Activated CD8-positive, alpha-beta memory T cell treated with anti-CD3 and anti-CD28 coated beads for 1 hour (primary cell): ENCODE results near the gene KRTAP5-10.
"Not testable (repeated sequence)": the region's sequence is repeated elsewhere in the genome, so short reads cannot be mapped to it uniquely, and the experiment has no call there.

Experiments used
- DNase-seq, 2 donors: peaks; one replicate each; pipeline ENCODE4 v3.0.0-alpha.2; 2020; ENCODE audit warnings: low read depth in 1 of 2; ENCODE audit errors: extremely low read depth in 1 of 2

Gene KRTAP5-10

DNA sequence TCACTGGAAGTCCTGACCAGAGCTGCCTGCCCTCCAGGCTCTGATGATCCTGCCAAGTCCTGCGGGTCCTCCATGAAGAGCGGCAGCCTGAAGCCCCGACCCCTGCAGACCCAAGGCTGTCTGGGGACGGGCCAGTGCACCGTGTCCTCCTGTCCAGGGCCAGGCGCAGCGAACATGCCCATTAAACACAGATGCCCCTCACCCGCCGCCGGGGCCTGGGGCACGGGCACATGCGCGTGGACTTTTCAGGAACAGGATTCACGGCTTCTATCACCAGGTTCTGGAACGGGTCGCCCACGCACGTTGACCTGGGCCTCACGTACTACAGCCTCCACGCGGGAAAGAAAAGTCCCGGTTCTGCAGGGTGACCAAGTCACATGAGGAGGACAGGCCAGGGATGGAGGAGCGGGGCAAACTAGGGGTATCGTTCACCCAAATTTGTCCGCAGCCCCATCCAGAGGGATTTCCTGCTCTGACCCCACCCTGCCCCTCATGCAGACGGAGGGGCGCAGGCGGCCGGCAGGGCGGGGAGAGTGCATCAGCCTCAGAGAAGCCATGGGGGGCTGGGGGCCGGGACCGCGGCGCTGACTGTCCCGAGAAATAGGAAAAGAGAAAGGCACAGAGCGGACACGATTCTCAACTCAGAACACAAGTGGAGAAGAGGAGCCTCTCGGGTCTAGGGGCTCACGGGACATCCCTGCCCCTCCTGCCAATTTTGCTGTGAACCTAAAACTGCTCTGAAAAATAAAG lies 5.9 kb downstream of the KRTAP5-10 start:
- not testable (repeated sequence) for DNase-seq

DNA sequence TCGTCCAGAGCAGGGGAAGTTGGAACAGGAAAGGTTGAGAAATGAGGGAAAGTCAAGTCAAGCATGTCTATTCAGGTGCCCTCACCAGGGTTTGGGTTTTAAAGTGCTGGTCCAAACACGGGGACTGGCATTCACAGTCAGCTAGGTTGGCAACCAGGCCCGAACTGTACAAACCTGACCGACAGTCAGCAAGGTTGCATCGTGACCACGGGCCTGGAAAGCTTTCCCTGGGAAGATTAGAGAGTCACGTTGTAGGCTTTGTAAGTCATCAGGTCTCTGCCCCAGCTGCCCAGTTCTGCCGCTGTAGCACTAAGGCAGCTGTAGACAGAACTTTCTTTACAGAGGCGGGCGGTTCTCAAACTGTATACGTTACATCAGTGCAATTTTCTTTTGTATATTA lies 7.4 kb downstream of the KRTAP5-10 start:
- DNase-seq: no peak

DNA sequence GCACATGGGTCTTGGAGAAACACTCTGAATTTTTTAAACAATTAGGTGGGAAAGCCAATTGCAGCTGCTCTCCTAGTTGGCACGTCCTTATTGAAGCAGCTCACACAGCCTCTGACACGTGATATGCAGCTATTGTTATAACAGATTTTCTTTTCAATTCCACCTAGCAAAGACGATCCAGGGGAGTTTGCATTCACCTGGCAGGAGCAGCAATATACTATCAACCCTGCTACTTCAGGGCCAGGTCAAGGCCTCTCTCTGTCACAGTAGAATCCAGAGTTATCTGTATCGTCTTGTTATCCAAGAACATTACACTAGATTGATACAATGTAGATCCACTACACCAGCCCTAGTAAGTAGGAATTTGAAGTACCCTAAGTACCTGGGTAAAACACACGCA lies 9.1 kb downstream of the KRTAP5-10 start:
- no peak for DNase-seq

DNA sequence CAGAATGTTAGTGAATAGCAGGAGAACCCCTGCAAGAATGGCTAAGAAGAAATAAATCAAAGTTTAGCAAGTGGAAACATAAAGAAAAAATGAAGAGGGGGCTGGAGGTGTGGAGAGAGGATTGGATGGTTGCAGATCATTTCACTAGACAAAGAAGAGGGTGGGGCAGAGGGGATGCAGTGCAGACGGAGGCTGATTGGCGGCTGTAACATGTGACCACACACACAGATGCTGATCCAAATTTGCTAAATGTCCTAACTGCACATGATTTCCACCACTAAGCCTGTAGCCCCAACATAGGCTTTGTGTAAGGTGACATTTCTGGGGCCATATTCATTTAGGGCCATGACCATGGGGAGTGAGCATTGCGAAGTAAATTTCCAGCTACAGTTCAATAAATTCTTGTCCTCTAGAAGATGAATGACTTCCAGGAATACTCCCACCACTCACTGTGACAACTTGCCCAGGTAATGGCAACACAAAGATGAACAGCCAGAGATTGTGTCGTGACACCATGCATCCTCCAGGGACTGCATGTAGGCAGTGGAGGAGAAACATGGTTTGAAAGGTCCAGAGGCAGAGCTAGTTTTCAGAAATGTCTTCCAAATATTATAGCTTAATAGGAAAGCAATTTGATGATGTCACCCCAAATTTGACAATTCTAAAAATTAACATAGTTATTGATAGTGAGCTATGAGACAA lies 10.5 kb downstream of the KRTAP5-10 start:
- DNase-seq: no peak

DNA sequence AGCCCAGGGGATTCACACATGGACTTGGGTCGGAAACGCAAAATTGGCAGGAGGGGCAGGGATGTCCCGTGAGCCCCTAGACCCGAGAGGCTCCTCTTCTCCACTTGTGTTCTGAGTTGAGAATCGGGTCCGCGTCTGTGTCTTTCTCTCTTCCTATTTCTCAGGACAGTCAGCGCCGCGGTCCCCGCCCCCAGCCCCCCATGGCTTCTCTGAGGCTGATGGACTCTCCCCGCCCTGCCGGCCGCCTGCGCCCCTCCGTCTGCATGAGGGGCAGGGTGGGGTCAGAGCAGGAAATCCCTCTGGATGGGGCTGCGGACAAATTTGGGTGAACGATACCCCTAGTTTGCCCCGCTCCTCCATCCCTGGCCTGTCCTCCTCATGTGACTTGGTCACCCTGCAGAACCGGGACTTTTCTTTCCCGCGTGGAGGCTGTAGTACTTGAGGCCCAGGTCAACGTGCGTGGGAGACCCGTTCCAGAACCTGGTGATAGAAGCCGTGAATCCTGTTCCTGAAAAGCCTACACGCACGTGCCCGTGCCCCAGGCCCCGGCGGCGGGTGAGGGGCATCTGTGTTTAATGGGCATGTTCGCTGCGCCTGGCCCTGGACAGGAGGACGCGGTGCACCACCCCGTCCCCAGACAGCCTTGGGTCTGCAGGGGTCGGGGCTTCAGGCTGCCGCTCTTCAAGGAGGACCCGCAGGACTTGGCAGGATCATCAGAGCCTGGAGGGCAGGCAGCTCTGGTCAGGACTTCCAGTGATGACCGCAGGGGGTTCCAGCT lies 11.5 kb downstream of the KRTAP5-10 start:
- DNase-seq: not testable (repeated sequence)

DNA sequence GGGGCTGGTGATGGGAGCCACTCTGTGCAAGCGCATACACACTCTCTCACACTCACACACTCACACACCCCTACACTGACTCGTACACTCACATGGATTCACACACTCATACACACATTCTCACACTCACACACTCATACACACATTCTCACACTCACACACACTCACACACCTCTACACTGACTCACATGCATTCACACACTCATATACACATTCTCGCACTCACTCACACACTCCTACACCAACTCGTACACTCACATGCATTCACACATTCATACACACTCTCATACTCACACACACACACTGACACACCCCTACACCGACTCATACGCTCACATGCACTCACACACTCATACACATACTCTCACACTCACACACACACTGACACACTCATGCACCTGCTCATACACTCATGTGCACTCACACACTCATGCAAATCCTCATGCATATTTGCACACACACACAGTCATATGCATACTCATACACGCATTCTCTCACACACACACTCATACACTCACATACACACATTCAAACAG lies 12.2 kb downstream of the KRTAP5-10 start:
- DNase-seq: no peak

DNA sequence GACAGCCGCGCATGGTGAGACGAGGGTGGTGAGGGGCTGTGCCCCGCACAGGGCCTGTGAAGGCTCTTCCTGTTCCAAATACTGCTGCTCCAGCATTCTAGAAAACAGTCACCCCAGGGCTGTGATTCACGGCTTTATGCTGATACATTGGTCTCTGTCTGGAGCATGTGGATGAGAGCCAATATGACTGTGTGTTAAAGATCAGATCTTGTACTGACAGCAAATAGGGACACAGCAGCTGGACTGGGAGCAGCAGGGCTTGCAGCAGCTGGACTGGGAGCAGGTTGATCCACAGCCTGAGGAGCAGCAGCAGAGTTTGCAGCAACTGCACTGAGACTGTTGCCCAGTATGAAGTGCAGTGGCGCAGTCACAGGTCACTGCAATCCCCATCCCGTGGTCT lies 14.2 kb downstream of the KRTAP5-10 start:
- not testable (repeated sequence) for DNase-seq

DNA sequence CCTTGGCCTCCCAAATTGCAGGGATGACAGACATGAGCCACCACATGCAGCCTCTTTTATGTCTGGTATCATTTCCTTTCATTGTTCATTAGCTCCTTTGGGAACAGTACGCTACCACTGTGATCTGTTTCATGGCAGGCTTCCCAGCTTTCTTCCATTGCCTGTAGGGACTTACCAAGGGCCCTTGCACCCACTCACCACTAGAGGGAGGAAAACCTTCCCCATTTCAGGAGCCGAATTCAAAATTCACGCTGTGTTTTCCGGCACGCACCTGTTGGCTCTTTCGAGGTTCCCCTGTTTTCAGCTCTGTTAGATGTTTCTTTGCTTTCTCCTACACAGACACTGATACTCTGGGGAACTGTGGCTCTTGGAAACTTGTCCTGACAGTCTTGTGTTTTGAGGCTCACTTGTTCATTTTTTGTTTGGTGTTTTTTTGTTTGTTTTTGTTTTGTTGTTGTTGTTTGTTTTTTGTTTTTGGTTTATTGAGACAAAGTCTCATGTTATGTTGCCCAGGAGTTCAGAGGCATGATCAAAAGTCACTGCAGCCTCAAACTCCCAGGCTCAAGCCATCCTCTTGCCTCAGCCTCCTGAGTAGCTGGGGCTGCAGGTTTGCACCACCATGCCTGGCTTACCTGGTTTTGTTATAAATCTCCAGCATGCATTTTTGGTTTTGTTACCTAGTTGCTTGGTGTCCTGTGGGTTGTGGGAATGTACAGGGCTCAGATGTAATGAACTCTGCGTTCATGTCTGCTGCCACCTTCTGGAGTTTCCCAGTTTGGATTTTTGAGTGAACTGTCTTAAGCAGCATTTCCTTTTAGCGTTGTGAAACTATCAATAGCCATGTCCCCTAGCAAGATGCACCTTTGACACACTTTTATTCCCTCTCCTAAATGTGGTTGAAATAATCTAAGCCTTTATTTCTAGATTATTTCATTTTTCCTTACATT lies 15.0 kb downstream of the KRTAP5-10 start:
- DNase-seq: no peak

DNA sequence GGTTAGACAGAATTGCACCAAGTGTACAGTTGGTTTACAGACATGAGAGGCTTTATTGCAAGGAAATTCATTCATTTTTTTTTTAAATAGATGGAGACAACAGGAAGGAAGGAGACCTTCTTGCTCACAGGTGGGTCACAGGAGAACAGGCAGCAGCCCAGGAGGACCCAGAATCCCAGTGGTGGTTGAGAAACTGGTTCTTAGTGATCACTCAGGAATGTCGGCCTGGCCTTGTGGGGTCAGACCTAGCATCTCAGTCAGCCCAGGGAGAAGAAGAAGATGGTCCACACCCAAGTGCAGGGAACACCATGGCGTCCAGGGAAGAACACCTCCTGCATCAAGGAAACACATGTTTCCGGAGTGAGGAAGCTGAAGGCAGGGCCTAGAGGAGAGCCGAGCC lies 16.5 kb downstream of the KRTAP5-10 start:
- no peak for DNase-seq

DNA sequence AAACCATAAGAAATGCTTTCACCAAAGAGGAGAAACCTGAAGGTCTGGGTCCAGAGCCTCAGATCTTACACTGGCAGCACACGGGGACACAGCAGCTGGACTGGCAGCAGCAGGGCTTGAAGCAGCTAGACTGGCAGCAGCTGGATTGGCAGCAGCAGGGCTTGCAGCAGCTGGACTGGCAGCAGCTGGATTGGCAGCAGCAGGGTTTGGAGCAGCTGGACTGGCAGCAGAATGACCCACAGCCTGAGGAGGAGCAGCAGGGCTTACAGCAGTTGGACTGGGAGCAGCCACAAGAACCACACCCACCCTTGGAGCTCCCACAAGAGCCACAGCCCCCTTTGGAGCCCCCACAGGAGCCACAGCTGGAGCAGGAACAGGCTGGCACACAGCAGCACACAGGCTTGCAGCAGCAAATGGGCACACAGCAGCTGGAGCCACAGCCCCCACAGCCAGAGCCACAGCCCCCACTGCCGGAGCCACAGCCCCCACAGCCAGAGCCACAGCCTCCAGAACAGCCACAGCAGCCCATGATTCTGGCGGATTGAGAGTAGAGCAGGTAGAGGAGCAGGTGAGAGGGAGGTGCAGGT lies 17.0 kb downstream of the KRTAP5-10 start, which contains the start of gene KRTAP5-11:
TSS of gene KRTAP5-11 (minus strand) at position 567 of the 587 bp plus-strand sequence. CDS start at position 529, 38 bp downstream.
- DNase-seq: no peak

DNA sequence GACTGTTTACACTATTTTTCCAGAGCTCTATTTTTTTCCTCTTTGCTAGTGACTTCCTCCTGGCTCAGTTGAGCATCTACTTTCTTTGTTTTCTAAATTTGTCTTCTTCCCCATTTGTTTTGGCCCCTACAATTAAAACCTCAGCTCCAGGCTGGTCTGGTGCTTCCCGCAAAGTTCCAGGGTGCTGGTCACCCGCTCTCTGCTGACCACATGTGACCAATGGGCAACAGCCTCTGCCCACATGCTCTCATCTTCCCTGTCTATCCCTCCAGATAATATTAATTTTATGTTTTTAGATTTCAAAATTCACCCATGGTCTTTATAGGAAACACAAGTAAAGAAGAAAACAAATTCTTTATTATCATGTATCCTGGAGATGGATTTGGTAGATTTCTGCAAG lies 17.6 kb downstream of the KRTAP5-10 start:
- DNase-seq: not testable (repeated sequence)

DNA sequence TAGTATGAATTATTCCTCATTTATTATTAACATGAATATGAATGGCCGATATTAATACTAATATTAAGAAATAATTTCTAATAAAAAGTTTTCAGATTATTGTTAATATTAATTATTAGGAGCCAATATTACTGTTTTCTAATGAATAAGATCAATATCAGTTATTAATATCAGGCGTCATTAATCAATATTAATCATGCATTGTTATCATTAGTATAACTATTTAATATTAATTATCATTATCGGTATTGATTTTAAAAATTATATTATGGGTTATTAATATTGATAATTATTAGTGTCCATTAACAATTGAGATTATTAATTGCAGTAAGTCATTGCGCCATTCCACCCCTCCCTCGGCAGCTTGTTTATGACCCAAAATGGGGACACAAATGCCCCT lies 20.3 kb downstream of the KRTAP5-10 start:
- DNase-seq: not testable (repeated sequence)

DNA sequence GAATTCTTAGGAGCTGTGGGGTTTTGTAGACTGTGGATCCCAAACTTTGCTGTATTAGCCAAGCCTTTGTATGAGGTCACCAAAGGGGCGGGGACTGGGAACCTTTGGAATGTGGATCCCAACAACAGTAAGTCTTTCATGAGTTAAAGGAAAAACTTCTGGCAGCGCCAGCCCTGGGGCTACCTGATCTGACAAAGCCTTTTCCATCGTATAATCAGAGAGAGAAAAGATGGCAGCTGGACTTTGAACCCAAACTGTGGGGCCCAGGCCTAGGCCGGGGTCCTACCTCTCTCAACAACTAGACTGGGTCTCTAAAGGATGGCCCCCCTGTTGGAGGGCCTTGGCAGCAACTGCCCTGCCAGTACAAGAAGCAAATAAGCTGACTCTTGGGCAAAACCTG lies 23.0 kb downstream of the KRTAP5-10 start:
- DNase-seq: not testable (repeated sequence)

DNA sequence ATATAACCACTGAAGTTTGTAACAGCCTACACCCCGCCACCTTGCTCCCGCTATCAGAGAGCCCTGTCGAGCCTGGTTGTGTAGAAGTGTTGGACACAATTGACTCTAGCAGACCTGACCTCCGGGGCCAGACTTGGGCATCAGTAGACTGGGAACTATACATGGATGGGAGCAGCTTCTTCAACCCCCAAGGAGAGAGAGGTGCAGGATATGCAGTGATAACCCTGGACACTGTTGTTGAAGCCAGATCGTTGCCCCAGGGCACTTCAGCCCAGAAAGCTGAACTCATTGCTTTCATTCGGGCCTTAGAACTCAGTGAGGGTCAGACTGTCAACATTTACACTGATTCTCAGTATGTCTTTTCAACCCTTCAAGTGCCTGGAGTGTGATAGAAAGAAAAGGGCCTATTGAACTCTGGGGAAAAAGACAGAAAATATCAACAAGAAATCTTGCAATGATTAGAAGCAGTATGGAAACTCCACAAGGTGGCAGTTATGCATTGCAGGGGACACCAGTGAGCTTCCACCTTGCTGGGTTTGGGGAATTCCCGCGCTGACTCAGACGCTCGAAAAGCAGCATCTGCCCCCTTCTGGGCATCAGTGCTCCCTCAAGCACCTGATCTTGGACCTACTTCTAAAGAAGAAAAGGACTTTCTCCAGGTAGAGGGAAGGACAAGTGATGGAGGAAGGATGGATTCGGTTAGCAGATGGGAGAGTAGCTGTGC lies 23.6 kb downstream of the KRTAP5-10 start:
- DNase-seq: not testable (repeated sequence)

DNA sequence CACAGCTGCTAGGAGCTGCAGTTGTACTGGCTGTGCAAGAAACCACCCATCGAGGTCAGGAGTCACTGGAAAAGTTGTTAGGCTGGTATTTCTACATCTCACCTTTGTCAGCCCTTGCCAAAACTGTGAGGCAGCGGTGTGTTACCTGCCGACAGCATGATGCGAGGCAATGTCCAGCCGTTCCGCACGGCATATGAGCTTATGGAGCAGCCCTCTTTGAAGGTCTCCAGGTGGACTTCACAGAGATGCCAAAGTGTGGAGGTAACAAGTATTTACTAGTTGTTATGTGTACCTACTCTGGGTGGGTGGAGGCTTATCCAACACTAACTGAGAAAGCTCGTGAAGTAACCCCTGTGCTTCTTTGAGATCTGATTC lies 24.2 kb downstream of the KRTAP5-10 start:
- DNase-seq: not testable (repeated sequence)

DNA sequence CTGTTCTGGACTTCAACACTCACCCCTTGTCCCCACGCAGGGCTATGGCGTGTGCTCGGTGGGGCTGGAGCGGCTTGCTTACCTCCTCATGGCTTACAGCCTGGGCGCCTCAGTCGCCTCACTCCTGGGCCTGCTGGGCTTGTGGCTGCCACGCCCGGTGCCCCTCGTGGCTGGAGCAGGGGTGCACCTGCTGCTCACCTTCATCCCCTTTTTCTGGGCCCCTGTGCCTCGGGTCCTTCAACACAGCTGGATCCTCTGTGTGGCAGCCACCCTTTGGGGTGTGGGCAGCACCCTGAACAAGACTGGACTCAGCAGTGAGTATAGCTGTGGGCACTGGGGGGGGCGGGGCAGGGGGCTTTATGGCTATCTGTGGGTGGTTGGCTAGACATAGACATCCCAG lies 37.9 kb downstream of the KRTAP5-10 start:
- not testable (repeated sequence) for DNase-seq

DNA sequence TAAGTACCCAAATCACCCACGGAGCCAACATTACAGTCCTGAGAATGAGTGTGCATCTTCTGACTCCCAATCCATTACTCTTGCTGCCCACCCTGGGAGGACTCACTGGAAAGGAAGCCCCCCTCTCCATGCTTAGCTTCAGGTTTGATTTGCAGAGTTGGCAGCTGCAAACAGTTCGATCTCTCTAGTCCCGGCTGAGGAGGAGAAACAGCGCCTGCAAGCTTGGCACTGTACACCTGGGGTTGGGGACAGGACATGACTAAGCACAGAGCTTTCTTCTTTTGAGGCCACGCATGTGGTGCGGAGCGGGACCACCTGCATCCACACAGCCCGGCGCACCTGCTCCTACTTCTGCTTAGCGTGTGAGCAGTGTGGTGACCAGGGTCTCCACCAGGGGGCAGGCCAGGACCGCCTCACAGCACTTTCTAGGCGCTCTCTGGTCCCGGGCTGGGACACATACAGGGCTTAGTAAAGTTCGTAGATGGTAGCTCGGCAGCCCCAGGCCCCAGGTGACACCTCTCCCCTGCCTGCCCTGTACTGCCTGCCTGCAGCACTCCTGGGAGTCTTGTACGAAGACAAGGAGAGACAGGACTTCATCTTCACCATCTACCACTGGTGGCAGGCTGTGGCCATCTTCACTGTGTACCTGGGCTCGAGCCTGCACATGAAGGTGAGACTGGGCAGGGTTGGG lies 39.6 kb downstream of the KRTAP5-10 start:
- not testable (repeated sequence) for DNase-seq

DNA sequence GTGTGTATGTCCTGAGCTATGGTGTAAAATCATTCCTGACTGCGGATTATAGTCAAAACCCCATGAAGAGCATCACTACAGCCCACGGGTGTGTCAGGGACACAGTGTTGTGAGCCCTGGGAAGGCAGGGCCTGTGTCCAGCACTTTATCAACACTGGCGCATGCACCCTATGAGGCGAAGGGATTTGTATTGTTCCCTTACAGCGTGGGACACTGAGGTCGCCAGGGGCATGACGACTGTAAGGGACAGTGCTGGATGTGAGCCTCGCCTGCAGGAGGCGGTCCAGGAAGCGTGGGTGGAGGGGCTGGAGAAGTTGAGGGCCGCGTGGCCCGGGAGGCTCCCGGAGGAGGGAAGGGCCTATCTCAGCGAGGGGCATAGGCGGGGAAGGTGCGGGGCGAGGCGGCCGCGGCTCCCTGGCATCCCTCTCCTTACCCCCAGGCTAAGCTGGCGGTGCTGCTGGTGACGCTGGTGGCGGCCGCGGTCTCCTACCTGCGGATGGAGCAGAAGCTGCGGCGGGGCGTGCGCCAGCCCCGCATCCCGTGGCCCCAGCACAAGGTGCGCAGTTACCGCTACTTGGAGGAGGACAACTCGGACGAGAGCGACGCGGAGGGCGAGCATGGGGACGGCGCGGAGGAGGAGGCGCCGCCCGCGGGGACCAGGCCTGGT lies 41.6 kb downstream of the KRTAP5-10 start:
- DNase-seq: not testable (repeated sequence)
